ENCODE results near the gene WDR37. TPM values are rescaled to one million over a fixed set of nuclear protein-coding genes. Genes with fewer than 3 reads are reported as not detected.
"Not testable (repeated sequence)": the region's sequence is repeated elsewhere in the genome, so short reads cannot be mapped to it uniquely, and the experiment has no call there.

Gene WDR37
- polyA plus RNA-seq, 1 donor, result 21.0 TPM

DNA sequence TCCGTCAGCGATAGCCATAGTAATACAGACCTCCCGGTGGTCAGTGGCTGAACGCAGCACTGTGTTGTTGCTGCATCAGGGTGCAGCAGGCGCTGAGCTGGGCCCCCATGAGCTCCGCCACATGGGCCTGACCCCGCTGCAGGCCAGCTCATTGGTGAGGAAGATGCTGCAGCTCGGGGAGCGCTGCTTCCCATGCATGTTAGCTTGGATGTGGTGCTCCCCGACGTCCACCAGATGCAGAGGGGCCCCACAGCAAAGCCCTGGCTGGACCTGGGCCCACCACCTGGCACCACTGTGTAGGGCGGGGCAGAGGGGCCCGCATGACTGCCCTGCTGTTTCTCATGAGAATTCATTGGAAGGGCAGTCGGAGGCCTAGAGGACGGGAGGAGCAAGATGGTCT is 50.8 kb downstream of the WDR37 start:
- DNase-seq, result no peak

DNA sequence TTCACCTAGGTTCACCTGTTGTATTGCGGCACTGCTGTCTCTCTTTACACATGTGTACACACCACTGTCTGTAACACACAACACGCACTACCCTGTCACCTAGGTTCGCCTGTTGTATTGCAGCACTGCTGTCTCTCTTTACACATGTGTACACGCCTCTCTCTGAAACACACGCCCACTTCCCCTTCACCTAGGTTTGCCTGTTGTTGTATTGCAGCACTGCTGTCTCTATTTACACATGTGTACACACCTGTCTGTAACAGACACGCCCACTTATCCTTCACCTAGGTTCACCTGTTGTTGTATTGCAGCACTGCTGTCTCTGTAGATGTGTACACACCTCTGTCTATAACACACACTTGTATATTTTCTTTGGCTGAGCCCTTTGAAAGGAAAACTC is 51.5 kb downstream of the WDR37 start:
- no peak for DNase-seq

DNA sequence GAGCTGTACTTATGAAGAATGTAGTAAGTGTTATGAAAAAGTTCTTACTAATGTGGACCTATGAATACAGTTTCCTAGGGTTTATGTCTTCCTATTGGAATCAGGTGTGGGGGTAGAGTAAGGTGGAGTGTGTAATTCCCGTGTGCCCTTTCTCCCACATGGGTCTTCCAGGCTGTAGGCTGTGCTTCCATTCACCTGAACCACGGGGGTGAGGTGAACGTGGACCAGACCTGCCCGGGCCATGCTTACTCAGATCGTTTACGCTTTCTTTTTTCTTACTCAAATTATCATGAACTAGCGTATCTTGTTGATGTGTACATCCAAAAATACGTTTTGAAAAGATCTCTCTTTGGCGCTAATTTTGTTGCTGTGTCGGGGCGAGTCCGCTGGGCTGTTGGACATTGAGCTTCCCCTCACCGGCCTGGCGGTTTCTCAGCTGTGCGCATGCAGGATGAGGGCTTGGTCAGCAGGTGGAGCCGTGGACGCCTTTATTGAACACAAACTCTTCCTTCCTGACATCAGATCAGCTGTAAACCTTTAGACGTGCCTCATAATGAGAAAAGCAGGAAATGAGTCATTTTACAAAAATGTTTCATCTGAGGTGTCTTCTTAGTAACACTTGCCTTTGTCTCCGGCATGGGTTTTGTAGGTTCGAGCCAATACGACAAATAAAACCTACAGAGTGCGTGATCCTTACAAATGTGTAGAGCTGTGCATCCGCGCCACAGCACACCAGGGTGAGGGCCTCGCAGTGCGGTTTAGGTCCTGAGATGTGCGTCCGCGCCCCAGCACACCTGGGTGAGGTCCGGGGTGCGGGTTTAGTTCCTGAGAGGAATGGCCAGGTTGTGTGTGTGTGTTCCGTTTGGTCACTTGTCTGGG is 53.8 kb downstream of the WDR37 start:
- peak; percentile 53 for DNase-seq

- DNase-seq, result no peak
These were observed 54.5 kb downstream of the WDR37 start for GRCh38 chr10:1110674-1111119.

DNA sequence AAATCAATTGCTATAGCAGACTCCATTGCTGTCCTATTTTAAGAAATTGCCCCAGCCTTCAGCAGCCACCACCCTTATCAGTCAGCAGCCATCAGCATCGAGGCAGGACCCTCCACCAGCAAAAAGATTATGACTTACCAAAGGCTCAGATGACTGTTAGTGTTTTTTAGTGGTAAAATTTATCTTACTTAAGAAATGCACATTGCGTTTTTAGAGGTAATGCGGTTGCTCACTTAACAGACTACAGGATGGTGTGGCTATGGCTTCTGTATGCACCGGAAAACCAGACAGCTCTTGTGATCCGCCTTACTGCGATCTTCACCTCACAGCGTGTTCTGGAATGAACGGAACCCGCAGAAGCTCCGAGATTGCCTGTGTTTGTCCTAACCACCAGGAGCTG is 58.1 kb downstream of the WDR37 start:
- DNase-seq, result no peak

DNA sequence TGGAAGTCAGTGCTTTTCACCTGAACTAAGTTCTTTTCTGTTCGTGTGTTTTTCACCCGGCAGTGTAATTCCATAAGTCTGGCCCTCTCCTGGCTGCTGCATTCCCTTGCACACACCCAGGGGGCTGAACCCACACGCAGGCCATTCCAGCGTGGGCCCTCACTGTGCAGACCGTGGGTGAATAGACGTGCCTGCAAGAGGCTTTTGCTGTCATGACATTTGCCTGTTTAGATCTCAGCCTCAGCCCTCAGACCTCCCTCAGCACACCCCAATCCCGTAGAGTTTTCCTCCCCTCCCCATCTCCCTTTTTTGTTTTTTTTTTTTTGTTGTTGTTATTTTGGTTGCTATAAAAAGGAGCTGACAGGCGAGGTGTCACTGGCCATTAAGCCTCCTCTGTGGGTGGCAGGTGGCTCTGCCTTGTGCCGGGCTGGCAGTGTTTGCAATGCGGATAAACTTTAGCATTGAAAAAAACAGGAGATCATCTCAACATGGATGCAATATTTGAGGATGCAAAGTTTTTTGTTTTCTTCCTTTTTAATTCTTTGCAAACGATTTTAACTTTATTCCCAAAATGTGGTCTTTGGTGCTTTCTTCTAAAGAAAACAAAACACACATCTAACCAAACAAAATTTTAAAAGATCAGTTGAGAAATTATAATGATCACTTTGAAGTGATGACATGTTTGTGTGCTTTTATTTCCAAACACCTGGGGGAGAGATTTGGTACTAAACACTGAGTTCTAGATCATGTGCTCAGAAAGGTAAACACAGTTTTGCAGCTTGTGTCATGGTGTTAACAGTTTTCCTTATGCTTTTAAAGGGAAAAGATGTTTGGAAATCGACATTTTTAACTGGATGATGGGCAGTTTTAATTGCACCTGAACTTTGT is 58.8 kb downstream of the WDR37 start:
- no peak for DNase-seq

- DNase-seq, result no peak
These were observed 59.4 kb downstream of the WDR37 start for GRCh38 chr10:1115607-1115955.

DNA sequence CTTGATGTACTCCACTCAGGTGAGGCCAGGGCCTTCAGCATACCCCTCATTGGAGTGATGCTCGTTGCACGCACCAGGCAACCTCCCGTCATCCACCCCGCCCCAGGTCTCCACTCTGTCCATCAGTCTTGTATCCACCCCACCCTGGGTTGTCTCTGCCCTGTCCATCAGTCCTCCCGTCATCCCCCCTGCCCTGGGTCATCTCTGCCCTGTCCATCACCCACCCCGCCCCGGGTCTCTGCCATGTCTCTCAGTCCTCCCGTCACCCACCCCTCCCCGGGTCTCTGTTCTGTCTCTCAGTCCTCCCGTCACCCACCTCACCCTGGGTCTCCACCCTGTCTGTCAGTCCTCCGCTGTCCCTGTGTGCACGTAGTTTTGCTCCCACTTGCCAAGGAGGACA is 59.9 kb downstream of the WDR37 start:
- no peak for DNase-seq

- DNase-seq, result no peak
These were observed 60.6 kb downstream of the WDR37 start for GRCh38 chr10:1116696-1117280.

- no peak for DNase-seq
These were observed 61.5 kb downstream of the WDR37 start for GRCh38 chr10:1117651-1118050.

- DNase-seq, result not testable (repeated sequence)
These were observed 62.1 kb downstream of the WDR37 start for GRCh38 chr10:1118318-1118717.

- DNase-seq, result no peak
These were observed 62.8 kb downstream of the WDR37 start for GRCh38 chr10:1119027-1119426.

- no peak for DNase-seq
These were observed 63.3 kb downstream of the WDR37 start for GRCh38 chr10:1119501-1119900.

- DNase-seq, result no peak
These were observed 64.1 kb downstream of the WDR37 start for GRCh38 chr10:1120306-1120705.

DNA sequence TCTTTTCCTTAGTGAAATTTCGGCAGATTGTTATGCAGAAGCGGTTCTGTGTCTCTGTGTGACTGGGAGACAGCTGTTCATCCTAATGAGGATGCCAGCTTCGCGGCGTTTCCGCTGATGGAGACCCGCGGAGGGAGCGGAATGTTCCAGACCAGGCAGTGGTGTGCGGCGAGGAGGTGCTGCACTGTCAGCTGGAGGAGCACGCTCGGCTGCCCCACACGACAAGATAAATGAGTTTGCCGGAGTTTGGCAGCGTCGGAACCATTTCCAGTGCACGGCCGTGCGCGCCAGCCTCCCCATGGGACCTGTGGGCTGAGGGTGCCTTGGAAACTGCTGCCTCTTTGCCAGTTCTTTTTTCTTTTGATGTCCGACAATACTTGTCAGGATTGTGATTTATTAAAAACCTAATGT is 64.6 kb downstream of the WDR37 start:
- peak; percentile 54 for DNase-seq

DNA sequence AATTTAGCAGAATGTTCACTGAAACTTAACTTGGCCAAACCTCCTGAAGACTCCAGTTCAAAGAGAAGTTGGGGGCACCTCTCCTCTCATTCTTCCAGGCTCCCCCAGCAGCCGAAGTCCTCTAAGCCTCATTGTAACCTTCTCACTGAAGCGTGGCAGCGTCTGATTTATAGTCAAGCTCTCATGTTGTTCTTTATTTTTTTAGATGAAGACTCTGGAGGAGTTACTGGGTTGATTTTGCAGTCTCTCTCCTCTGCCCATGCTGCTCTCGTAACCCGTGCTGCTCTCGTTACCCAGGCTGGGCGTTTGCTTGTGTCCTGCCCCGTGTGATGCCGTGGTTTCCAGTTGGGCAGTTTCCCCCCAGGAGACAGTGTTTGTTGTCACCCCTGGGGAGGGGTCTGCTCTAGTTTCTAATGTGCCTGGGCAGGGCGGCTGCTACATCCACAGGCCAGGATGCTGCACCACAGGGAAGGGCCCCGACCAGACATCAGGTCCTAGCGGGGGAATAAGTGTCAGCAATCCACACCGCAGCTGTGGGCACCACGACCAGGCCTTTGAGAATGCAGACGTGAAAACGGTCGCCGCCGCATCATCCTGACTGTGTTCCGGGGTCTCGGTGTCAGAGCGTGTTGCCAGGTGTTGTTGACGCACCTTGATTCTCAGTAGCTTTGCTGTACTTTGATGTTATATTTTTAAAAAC is 65.2 kb downstream of the WDR37 start:
- peak; percentile 65 for DNase-seq

DNA sequence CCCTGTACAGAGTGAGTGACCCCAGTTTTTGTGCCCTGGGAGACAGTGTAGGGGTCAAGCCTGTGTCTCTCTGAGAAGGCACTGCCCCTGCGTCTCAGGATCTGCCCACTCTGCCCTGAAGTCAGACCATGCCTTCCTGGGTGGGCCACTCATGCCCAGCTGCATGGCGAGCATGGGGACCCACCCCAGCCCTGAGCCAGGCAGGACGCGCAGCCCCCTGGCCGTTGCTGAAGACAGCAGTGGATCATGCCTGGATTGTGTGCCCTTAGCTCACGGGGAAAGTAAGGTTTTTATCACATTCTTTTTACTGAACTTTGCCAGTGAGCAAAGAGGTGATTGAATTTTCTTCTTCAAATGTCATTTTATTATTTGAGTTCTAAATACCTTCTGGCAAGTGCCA is 66.2 kb downstream of the WDR37 start:
- no peak for DNase-seq

DNA sequence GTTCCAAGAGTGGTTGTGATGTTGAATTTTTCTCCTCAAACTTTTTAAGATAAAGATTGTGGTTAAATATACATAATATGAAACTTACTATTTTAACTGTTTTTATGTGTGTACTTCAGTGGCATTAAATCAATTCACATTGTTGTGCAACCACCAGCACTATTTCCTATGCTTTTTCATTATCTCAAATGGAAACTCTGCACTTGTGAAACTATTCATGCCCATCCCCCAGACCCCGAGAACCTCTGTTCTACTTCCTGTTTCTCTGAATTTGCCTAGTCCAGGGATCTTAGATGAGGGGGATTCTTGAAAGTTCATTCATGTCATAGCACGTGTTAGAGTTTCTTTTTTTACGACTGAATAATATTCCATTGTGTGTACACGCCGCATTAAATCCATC is 67.0 kb downstream of the WDR37 start:
- no peak for DNase-seq

DNA sequence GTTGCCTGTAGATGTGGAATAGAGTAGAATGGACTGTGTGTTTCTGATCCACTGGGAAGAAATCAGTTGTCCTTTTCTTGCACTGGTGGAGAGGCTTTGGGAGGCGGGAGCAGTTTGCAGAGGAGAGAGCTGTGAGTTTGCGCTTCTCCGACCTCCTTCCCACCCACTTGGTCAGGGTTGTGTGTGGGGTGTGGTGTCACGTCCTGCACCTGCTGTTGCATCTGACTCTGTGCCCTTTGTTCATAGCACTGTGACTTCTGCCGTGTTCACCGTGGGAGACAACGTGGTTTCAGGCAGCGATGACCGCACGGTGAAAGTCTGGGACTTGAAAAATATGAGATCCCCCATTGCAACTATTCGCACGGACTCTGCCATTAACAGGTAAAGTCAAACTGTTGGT is 67.8 kb downstream of the WDR37 start:
- DNase-seq, result no peak

DNA sequence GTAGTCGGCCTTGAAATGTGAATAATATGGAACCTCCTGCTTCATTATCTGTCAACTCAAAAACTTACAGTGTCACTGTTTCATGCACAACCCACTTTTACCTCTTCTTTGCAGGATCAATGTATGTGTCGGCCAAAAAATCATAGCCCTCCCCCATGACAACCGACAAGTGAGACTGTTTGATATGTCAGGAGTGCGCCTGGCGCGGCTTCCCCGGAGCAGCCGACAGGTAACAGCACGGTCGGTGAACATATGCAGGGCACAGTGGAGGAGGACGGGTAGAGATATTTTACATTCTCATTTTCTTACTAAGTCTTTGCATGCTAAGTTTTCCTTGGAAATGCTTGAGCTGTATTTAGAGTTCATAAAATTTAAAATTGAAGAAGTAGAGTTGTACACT is 68.6 kb downstream of the WDR37 start:
- no peak for DNase-seq

GRCh38 chr10:1126461-1126860 is 70.3 kb downstream of the WDR37 start:
- no peak for DNase-seq

- DNase-seq, result no peak
These were observed 71.4 kb downstream of the WDR37 start for GRCh38 chr10:1127629-1128028.

Measured in left kidney (tissue), 2 donors.